Endothelial cell of umbilical vein (primary cell): Measurements from ENCODE around the gene DNAJB1. TPM values are rescaled to one million over a fixed set of nuclear protein-coding genes. Genes with fewer than 3 reads are reported as not detected.

ENCODE experiments used
- BruUV-seq: library from RNA; stranded (reverse); fragments of 400-500 nt; replicated peaks from 2 replicates; lab custom pipeline; 2021; lab: Mats Ljungman, UMichigan
- CTCF ChIA-PET: fragments of 300-600, 350-600 bp; sonication (Branson Sonifier 250); formaldehyde crosslinking; loops from one replicate; lab custom pipeline; 2021; ENCODE audit warnings: antibody characterized with exemption, inconsistent platforms; lab: Charles Lee
- POLR2A ChIA-PET: fragments of 300-600, 350-600 bp; sonication (Branson Sonifier 250); formaldehyde crosslinking; loops from one replicate; lab custom pipeline; 2021; ENCODE audit warnings: antibody characterized with exemption, inconsistent platforms; lab: Charles Lee
- DNase-seq: peaks from one replicate; pipeline ENCODE4 v3.0.0-alpha.2; 2011; ENCODE audit warnings: low read depth, low spot score
- FAIRE-seq: peaks from 2 replicates; lab custom pipeline; 2011; peaks lifted over from hg19 to GRCh38; lab: Jason Lieb, UNC
- H2AFZ ChIP-seq: 2 replicates; pipeline ENCODE4 v1.6.0; 2012; ENCODE audit warnings: low read depth, low read length, control low read depth, inconsistent platforms
- H3K27ac ChIP-seq: 2 replicates; pipeline ENCODE4 v1.5.1; 2011; ENCODE audit warnings: low read depth, mild to moderate bottlenecking, control low read depth, low read length, moderate library complexity; ENCODE audit not compliant: insufficient read depth
- H3K27me3 ChIP-seq, 2 experiments: 2 replicates each; pipeline versions ENCODE4 v1.6.0 to v1.6.1; 2011; ENCODE audit warnings: low read length in 2 of 2, mixed read lengths in 1 of 2; ENCODE audit not compliant: control insufficient read depth in 2 of 2, insufficient read depth in 2 of 2
- H3K36me3 ChIP-seq, 2 experiments: 2 replicates in 1 of 2; 3 replicates in 1 of 2; pipeline ENCODE4 v1.5.1; 2011; ENCODE audit warnings: low read length in 2 of 2, mild to moderate bottlenecking in 1 of 2, moderate library complexity in 1 of 2; ENCODE audit not compliant: control insufficient read depth in 2 of 2, insufficient read depth in 2 of 2; ENCODE audit errors: extremely low read depth in 1 of 2
- H3K4me1 ChIP-seq: 3 replicates; pipeline ENCODE4 v1.5.1; 2011; ENCODE audit warnings: mild to moderate bottlenecking, low read length; ENCODE audit not compliant: control insufficient read depth, insufficient read depth; ENCODE audit errors: extremely low read depth
- H3K4me2 ChIP-seq: 2 replicates; pipeline ENCODE4 v1.6.1; 2011; ENCODE audit warnings: low read length, control low read depth, mixed read lengths; ENCODE audit not compliant: insufficient read depth
- H3K4me3 ChIP-seq, 3 experiments: fragments of 200-600 bp in 1 of 3; sonication (generic), shearing (Covaris generic) in 1 of 3; replicated peaks in 1 of 3; 2 replicates each; pipeline ENCODE4 v1.5.1; 2011 to 2016; ENCODE audit warnings: control low read depth in 3 of 3, low read length in 3 of 3, mild to moderate bottlenecking in 2 of 3, inconsistent platforms in 1 of 3, low read depth in 1 of 3, moderate library complexity in 1 of 3; ENCODE audit not compliant: insufficient read depth in 1 of 3
- H3K79me2 ChIP-seq: 2 replicates; pipeline ENCODE4 v1.6.0; 2012; ENCODE audit warnings: low read length, inconsistent platforms; ENCODE audit not compliant: control insufficient read depth, insufficient read depth
- H3K9ac ChIP-seq: replicated peaks from 2 replicates; pipeline ENCODE3; 2011; ENCODE audit warnings: low read length, control low read depth; ENCODE audit not compliant: insufficient read depth; ENCODE audit errors: extremely low read depth
- H3K9me1 ChIP-seq: replicated peaks from 3 replicates; pipeline ENCODE4 v1.6.0; 2011; ENCODE audit warnings: mild to moderate bottlenecking, low read length; ENCODE audit not compliant: control insufficient read depth, insufficient read depth; ENCODE audit errors: extremely low read depth
- H3K9me3 ChIP-seq: replicated peaks from 2 replicates; pipeline ENCODE4 v1.5.1; 2012; ENCODE audit warnings: low read length, inconsistent platforms; ENCODE audit not compliant: control insufficient read depth, insufficient read depth
- H4K20me1 ChIP-seq: replicated peaks from 2 replicates; pipeline ENCODE3; 2011; ENCODE audit warnings: mild to moderate bottlenecking, low read length; ENCODE audit not compliant: control insufficient read depth, insufficient read depth; ENCODE audit errors: extremely low read depth
- CTCF ChIP-seq, 2 donors: IDR thresholded peaks; 1 replicate in 1 of 2; 2 replicates in 1 of 2; pipeline ENCODE4 v1.5.1; 2011; ENCODE audit warnings: low read length in 2 of 2, mild to moderate bottlenecking in 2 of 2, moderate library complexity in 2 of 2, control low read depth in 1 of 2, inconsistent platforms in 1 of 2, low read depth in 1 of 2; ENCODE audit not compliant: insufficient read depth in 1 of 2; ENCODE audit errors: extremely low read depth in 1 of 2
- EZH2 ChIP-seq: IDR thresholded peaks from 2 replicates; pipeline ENCODE4 v1.6.1; 2012; ENCODE audit warnings: borderline replicate concordance, low read depth, mild to moderate bottlenecking, moderate library complexity, low read length, inconsistent platforms; ENCODE audit not compliant: severe bottlenecking
- FOS ChIP-seq: IDR thresholded peaks from 2 replicates; pipeline ENCODE4 v1.6.1; 2011; ENCODE audit warnings: mild to moderate bottlenecking, low read length, moderate library complexity, borderline replicate concordance; ENCODE audit not compliant: insufficient read depth
- GATA2 ChIP-seq: IDR thresholded peaks from 2 replicates; pipeline ENCODE4 v1.7.0; 2011; ENCODE audit warnings: low read depth, mild to moderate bottlenecking, moderate library complexity, mixed read lengths, low read length; ENCODE audit not compliant: insufficient read length, insufficient read depth
- JUN ChIP-seq: IDR thresholded peaks from 2 replicates; pipeline ENCODE4 v1.6.1; 2011; ENCODE audit warnings: borderline replicate concordance, low read depth; ENCODE audit not compliant: insufficient read length, insufficient read depth
- MAX ChIP-seq: IDR thresholded peaks from 2 replicates; pipeline ENCODE4 v1.6.1; 2011; ENCODE audit not compliant: insufficient read depth, insufficient read length
- MYC ChIP-seq: IDR thresholded peaks from one replicate; pipeline ENCODE4 v1.6.1; 2011; ENCODE audit warnings: mild to moderate bottlenecking, low read depth, low read length
- POLR2A ChIP-seq: IDR thresholded peaks from 2 replicates; pipeline ENCODE4 v1.6.1; 2012; ENCODE audit warnings: low read depth, mild to moderate bottlenecking, control low read depth, low read length
- POLR2AphosphoS5 ChIP-seq: IDR thresholded peaks from 2 replicates; pipeline ENCODE4 v1.6.1; 2012; ENCODE audit warnings: low read depth, mild to moderate bottlenecking, control low read depth, low read length, moderate library complexity; ENCODE audit not compliant: insufficient read depth
- dilution Hi-C: fragments of 300-500 bp; cut with MboI; formaldehyde crosslinking; loops from one replicate; pipeline ENCODE4 v1.15.0; 2019; ENCODE audit warnings: low sequenced_read_pairs; ENCODE audit not compliant: extremely low pct_ligation_motif_present
- intact Hi-C: fragments of 100-400 bp; cut with micrococcal nuclease; formaldehyde crosslinking; loops from one replicate; pipeline ENCODE4 v1.10.0; 2022
- polyA plus RNA-seq, 4 experiments: library from polyadenylated mRNA; depleted of rRNA in 3 of 4; stranded (reverse) in 3 of 4; unstranded in 1 of 4; fragments of >200 nt; gene quantifications; 2 replicates each; pipeline versions ENCODE4 v1.2.1 to v1.2.3, GENCODE V29; 2011 to 2012; ENCODE audit warnings: missing spikeins in 1 of 4
- total RNA-seq: library from RNA; stranded (reverse); gene quantifications from 2 replicates; pipeline ENCODE4 v1.2.3, GENCODE V29; 2021

The DNAJB1 gene
- total and polyA plus RNA-seq, 2 donors (not counting 3 experiments of a cell fraction or from before 2014, with no cell fraction given), result 58.6 to 59.8 TPM

GRCh38 chr19:14544977-14545715 lies 26.9 kb upstream of the DNAJB1 start:
- FAIRE-seq, result no peak
- no peak overlapping the region for H3K4me2 ChIP-seq
- H3K36me3 ChIP-seq, result peaks cover 0 to 1% of the 10 kb centered on the region in 2 experiments
- H3K4me1 ChIP-seq, result no peaks in the 10 kb centered on the region
- ChIA-PET CTCF (interaction anchor here (1.2 kb wide), 1 partner anchor 12 kb away, joined by 3 read pairs; no protein-coding TSS in a partner anchor), POLR2A (no interaction called here)
- no TSS peak for BruUV-seq
- dilution Hi-C loops, result no loop called here
- H3K9ac ChIP-seq, result no peak overlapping the region
- intact Hi-C loops, result no loop called here
- H3K27ac ChIP-seq, result no peak overlapping the region
- no peaks in the 10 kb centered on the region for H3K79me2 ChIP-seq
- no peaks in the 10 kb centered on the region for H4K20me1 ChIP-seq
- no peaks in the 10 kb centered on the region for H3K27me3 ChIP-seq
- no peaks in the 10 kb centered on the region for H3K9me3 ChIP-seq
- no peak overlapping the region for H3K4me3 ChIP-seq
- DNase-seq, result no peak
- no peak for TF ChIP-seq GATA2
- TF ChIP-seq MYC, result no peak
- no peak for TF ChIP-seq POLR2A
- no peak for TF ChIP-seq POLR2AphosphoS5
- TF ChIP-seq EZH2, result no peak
- no peak for TF ChIP-seq JUN
- TF ChIP-seq MAX, result no peak
- TF ChIP-seq FOS, result no peak
- no peak for TF ChIP-seq CTCF (IDR thresholded peaks at IDR 0.05; ENCODE audit: extremely low read depth in 1 of 2, insufficient read depth in 1 of 2, low read depth in 1 of 2, low read length in 2 of 2)
- H3K9me1 ChIP-seq, result no peaks in the 10 kb centered on the region
- no peak overlapping the region for H2AFZ ChIP-seq
